Tibial nerve (tissue), 4 donors: Measurements from ENCODE around the gene UBAP1L. TPM values are rescaled to one million over a fixed set of nuclear protein-coding genes. Genes with fewer than 3 reads are reported as not detected.
A peak's percentile ranks its signal among the peaks of the same experiment; 100 is the strongest.

Experiments used
- DNase-seq, 2 donors: peaks; one replicate each; pipeline ENCODE4 v3.0.0-alpha.2; 2019; ENCODE audit warnings: low spot score in 2 of 2
- H3K27ac ChIP-seq, 4 donors: fragments of 200-600 bp; sonication (generic) in 3 of 4; one replicate each; pipeline ENCODE4 v1.5.1; 2017 to 2019; ENCODE audit warnings: mild to moderate bottlenecking in 1 of 4
- H3K27me3 ChIP-seq, 2 donors: fragments of 200-600 bp; sonication (generic) in 1 of 2; one replicate each; pipeline versions ENCODE4 v1.5.1 to v1.6.0; 2017 to 2019
- H3K36me3 ChIP-seq, 3 donors: fragments of 200-600 bp; sonication (generic); one replicate each; pipeline ENCODE4 v1.5.1; 2018 to 2019
- H3K4me1 ChIP-seq, 4 donors: fragments of 200-600 bp; sonication (generic) in 3 of 4; one replicate each; pipeline ENCODE4 v1.5.1; 2017 to 2019
- H3K4me3 ChIP-seq, 4 donors: fragments of 200-600 bp; sonication (generic) in 3 of 4; one replicate each; pipeline ENCODE4 v1.5.1; 2017 to 2019; ENCODE audit warnings: mild to moderate bottlenecking in 1 of 4, moderate library complexity in 1 of 4
- H3K9me3 ChIP-seq, 4 donors: fragments of 200-600 bp; sonication (generic) in 3 of 4; one replicate each; pipeline ENCODE4 v1.5.1; 2017 to 2019
- CTCF ChIP-seq, 5 experiments: fragments of 200-600 bp in 3 of 5; fragments of 450-650 bp in 2 of 5; sonication (generic) in 3 of 5; IDR thresholded peaks; one replicate each; pipeline ENCODE4 v1.5.1; 2016 to 2019; ENCODE audit warnings: antibody characterized with exemption in 5 of 5, mild to moderate bottlenecking in 3 of 5, moderate library complexity in 2 of 5
- EP300 ChIP-seq, 2 donors: sonication (generic); formaldehyde crosslinking; IDR thresholded peaks; one replicate each; pipeline ENCODE4 v1.6.1; 2017; ENCODE audit warnings: antibody characterized with exemption in 2 of 2, mild to moderate bottlenecking in 1 of 2
- POLR2A ChIP-seq, 2 donors: fragments of 450-650 bp; IDR thresholded peaks; one replicate each; pipeline ENCODE4 v1.6.1; 2017; ENCODE audit warnings: antibody characterized with exemption in 2 of 2, mild to moderate bottlenecking in 2 of 2, moderate library complexity in 2 of 2
- WGBS, 2 donors: methylation state at CpG; one replicate each; pipeline ENCODE4 v1.1.5; 2018; 5-methylcytosine and 5-hydroxymethylcytosine counted together
- total RNA-seq, 4 donors: library from RNA; depleted of rRNA; stranded (reverse); fragments of >200 nt; gene quantifications; one replicate each; pipeline ENCODE4 v1.1.0, GENCODE V29; 2016

Gene UBAP1L
- total RNA-seq, 4 donors from 2014 or later, result 8.4 to 16.7 (median 14.0) TPM

GRCh38 chr15:65086680-65087111, 28.3 kb downstream of the UBAP1L start:
- H3K27me3 ChIP-seq, result no peaks in the 10 kb centered on the region
- H3K4me3 ChIP-seq, result no peak overlapping the region
- no peak for DNase-seq
- WGBS, 2 donors, result 69 to 77% methylated on average over 6 of the region's 6 CpGs
- H3K36me3 ChIP-seq, result no peaks in the 10 kb centered on the region
- peak overlapping the region in 3 of 4 donors; percentile 73 to 77 (median 77) for H3K27ac ChIP-seq
- H3K4me1 ChIP-seq, result peaks cover 0 to 73% (median 29%) of the 10 kb centered on the region in 4 donors
- no peak for TF ChIP-seq POLR2A (IDR thresholded peaks at IDR 0.05)
- TF ChIP-seq EP300 (IDR thresholded peaks at IDR 0.05), result no peak
- no peak for TF ChIP-seq CTCF (IDR thresholded peaks at IDR 0.05)
- H3K9me3 ChIP-seq, result no peaks in the 10 kb centered on the region

DNA sequence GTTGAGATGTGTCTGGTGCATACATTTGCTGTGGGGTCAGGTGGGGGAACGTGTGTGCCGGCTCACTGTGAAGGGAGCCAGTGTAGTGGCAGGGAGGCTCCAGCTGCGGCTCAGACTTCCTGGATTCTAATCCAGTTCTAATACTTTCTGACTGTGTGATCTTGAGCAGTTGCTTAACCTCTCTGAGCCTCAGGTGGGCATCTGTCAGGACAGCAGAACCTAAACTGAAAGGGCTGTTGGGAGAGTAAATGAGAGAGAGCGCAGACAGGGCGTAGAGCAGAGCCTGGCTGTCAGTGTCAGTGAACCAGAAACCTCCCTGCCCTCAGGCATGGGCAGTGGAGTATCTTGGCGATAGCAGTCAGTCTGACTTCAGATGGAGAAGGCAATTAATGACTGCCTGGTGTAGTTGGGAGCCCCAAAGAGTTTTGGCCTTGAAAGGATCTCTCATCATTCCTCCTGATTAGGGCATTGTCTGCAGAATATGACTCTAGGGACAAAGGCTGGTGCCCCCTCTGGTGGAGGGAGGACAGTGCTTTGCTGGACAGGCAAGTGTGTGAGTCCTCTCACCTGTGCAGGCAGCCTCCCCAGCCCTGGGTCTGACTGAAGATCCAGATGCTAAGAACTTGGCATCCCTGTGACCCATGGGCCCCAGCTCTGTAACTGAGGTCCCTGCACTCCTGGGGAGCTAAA, 28.9 kb downstream of the UBAP1L start:
- Histone ChIP-seq H3K36me3 (no peaks in the 10 kb centered on the region), H3K4me3 (no peak overlapping the region), H3K4me1 (peaks cover 0 to 78% (median 32%) of the 10 kb centered on the region in 4 donors), H3K27ac (peak overlapping the region in 2 of 4 donors; percentile 37 to 77), H3K27me3 (no peaks in the 10 kb centered on the region), H3K9me3 (no peaks in the 10 kb centered on the region)
- 72 to 81% methylated on average over 6 of the region's 6 CpGs for WGBS, 2 donors
- DNase-seq, result no peak
- TF ChIP-seq EP300 (IDR thresholded peaks at IDR 0.05), result no peak
- TF ChIP-seq CTCF (IDR thresholded peaks at IDR 0.05), result peak in 1 of 5 experiments; percentile 10
- no peak for TF ChIP-seq POLR2A (IDR thresholded peaks at IDR 0.05)

DNA sequence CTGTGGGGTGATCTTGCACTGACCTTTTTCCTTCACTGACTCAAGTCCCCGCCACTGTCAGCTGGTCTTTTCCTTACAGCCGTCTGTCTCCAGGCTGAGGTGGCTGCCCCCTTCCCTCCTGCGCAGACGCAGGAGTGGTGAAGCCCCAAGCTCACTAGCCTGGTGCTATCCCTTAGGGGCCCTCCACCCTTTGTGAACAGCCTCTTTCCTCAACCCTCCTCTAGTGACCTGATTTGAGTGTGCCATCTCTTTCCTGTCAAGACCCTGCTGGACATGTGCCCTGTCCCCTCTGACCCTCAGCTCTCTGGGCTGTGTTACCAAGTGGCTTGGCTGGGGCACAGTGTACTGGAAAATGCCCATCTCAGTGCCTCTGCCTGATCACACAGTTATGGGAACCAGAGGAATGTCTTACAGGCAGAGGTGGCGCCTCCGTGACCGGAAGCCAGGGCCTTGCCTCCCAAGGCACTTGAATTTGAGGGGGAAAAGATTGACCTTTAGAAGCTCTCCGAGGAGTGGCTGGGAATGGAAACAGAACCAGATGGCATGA, 29.7 kb downstream of the UBAP1L start:
- DNase-seq, result no peak
- H3K4me1 ChIP-seq, result peaks cover 0 to 84% (median 35%) of the 10 kb centered on the region in 4 donors

GRCh38 chr15:65084500-65085206, 30.3 kb downstream of the UBAP1L start:
- Histone ChIP-seq H3K36me3 (no peaks in the 10 kb centered on the region), H3K27me3 (no peaks in the 10 kb centered on the region), H3K9me3 (no peaks in the 10 kb centered on the region), H3K4me3 (no peak overlapping the region), H3K27ac (peak overlapping the region in 2 of 4 donors; percentile 37 to 77), H3K4me1 (peaks cover 0 to 82% (median 35%) of the 10 kb centered on the region in 4 donors)
- 76 to 86% methylated on average over 7 of the region's 7 CpGs for WGBS, 2 donors
- no peak for TF ChIP-seq EP300 (IDR thresholded peaks at IDR 0.05)
- no peak for TF ChIP-seq CTCF (IDR thresholded peaks at IDR 0.05)
- no peak for TF ChIP-seq POLR2A (IDR thresholded peaks at IDR 0.05)
- DNase-seq, result no peak

More for the DNA sequence above, 29.7 kb downstream of the UBAP1L start:
- Histone ChIP-seq H3K27me3 (no peaks in the 10 kb centered on the region), H3K9me3 (no peaks in the 10 kb centered on the region), H3K4me3 (no peak overlapping the region), H3K36me3 (no peaks in the 10 kb centered on the region), H3K27ac (peak overlapping the region in 2 of 4 donors; percentile 37 to 77)
- WGBS, 2 donors, result 47 to 48% methylated on average over 8 of the region's 8 CpGs
- no peak for TF ChIP-seq EP300 (IDR thresholded peaks at IDR 0.05)
- no peak for TF ChIP-seq CTCF (IDR thresholded peaks at IDR 0.05)
- TF ChIP-seq POLR2A (IDR thresholded peaks at IDR 0.05), result no peak
